ENCODE data around the gene HOXC6. TPM values are rescaled to one million over a fixed set of nuclear protein-coding genes. Genes with fewer than 3 reads are reported as not detected.
A peak's percentile ranks its signal among the peaks of the same experiment; 100 is the strongest.

HOXC6 gene
- total RNA-seq, 1 donor from 2014 or later = 1.1 TPM

- TF ChIP-seq, protein P1, sequence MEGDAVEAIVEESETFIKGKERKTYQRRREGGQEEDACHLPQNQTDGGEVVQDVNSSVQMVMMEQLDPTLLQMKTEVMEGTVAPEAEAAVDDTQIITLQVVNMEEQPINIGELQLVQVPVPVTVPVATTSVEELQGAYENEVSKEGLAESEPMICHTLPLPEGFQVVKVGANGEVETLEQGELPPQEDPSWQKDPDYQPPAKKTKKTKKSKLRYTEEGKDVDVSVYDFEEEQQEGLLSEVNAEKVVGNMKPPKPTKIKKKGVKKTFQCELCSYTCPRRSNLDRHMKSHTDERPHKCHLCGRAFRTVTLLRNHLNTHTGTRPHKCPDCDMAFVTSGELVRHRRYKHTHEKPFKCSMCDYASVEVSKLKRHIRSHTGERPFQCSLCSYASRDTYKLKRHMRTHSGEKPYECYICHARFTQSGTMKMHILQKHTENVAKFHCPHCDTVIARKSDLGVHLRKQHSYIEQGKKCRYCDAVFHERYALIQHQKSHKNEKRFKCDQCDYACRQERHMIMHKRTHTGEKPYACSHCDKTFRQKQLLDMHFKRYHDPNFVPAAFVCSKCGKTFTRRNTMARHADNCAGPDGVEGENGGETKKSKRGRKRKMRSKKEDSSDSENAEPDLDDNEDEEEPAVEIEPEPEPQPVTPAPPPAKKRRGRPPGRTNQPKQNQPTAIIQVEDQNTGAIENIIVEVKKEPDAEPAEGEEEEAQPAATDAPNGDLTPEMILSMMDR (IDR thresholded peaks at IDR 0.05; ENCODE audit: insufficient read depth, low read length, poor library complexity, severe bottlenecking) = no peak
- peaks cover 13% of the 10 kb centered on the region for H3K27me3 ChIP-seq (ENCODE audit: control insufficient read depth, insufficient read depth, low read length)
- DNase-seq (ENCODE audit: low read depth) = no peak
These were observed 25.8 kb downstream of the HOXC6 start, which contains the start of gene HOXC4 for GRCh38 chr12:54053751-54054741. TSS of gene HOXC4 (plus strand) at chr12:54053835. CDS start at chr12:54053923, 88 bp downstream.

DNA sequence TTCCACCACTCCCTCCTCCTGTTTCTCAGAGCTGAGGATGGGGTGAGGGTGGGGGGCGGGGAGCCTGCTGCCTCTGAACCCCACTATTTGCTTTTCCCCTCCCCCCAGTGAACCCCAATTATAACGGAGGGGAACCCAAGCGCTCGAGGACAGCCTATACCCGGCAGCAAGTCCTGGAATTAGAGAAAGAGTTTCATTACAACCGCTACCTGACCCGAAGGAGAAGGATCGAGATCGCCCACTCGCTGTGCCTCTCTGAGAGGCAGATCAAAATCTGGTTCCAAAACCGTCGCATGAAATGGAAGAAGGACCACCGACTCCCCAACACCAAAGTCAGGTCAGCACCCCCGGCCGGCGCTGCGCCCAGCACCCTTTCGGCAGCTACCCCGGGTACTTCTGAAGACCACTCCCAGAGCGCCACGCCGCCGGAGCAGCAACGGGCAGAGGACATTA is 26.5 kb downstream of the HOXC6 start:
- Histone ChIP-seq H3K27me3 (ENCODE audit: control insufficient read depth, insufficient read depth, low read length) (peaks cover 13% of the 10 kb centered on the region), H3K4me3 (ENCODE audit: low read depth, low read length) (peak overlapping the region; percentile 37), H3K36me3 (ENCODE audit: control insufficient read depth, insufficient read depth, low read length) (no peaks in the 10 kb centered on the region)
- TF ChIP-seq, protein P1 (IDR thresholded peaks at IDR 0.05; ENCODE audit: insufficient read depth, low read length, poor library complexity, severe bottlenecking) = no peak
- no peak for DNase-seq (ENCODE audit: low read depth)

More at GRCh38 chr12:54053751-54054741, 25.8 kb downstream of the HOXC6 start, which contains the start of gene HOXC4:
- H3K4me3 ChIP-seq (ENCODE audit: low read depth, low read length) = peak within 1 kb of the TSS; percentile 37
- no peaks in the 10 kb centered on the region for H3K36me3 ChIP-seq (ENCODE audit: control insufficient read depth, insufficient read depth, low read length)

DNA sequence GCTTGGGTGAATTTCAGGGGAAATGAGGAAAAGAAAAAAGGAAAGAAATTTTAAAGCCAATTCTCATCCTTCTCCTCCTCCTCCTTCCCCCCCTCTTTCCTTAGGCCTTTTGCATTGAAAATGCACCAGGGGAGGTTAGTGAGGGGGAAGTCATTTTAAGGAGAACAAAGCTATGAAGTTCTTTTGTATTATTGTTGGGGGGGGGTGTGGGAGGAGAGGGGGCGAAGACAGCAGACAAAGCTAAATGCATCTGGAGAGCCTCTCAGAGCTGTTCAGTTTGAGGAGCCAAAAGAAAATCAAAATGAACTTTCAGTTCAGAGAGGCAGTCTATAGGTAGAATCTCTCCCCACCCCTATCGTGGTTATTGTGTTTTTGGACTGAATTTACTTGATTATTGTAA is 27.3 kb downstream of the HOXC6 start:
- peaks cover 13% of the 10 kb centered on the region for H3K27me3 ChIP-seq (ENCODE audit: control insufficient read depth, insufficient read depth, low read length)
- DNase-seq (ENCODE audit: low read depth) = no peak
- H3K4me3 ChIP-seq (ENCODE audit: low read depth, low read length) = no peak overlapping the region

GRCh38 chr12:54056110-54056509 is 27.9 kb downstream of the HOXC6 start:
- no peak for DNase-seq (ENCODE audit: low read depth)
- no peaks in the 10 kb centered on the region for H3K36me3 ChIP-seq (ENCODE audit: control insufficient read depth, insufficient read depth, low read length)
- H3K4me3 ChIP-seq (ENCODE audit: low read depth, low read length) = no peak overlapping the region
- TF ChIP-seq, protein P1 (IDR thresholded peaks at IDR 0.05; ENCODE audit: insufficient read depth, low read length, poor library complexity, severe bottlenecking) = no peak
- H3K27me3 ChIP-seq (ENCODE audit: control insufficient read depth, insufficient read depth, low read length) = peaks cover 11% of the 10 kb centered on the region

More for the DNA sequence above, 27.3 kb downstream of the HOXC6 start:
- TF ChIP-seq, protein P1 (IDR thresholded peaks at IDR 0.05; ENCODE audit: insufficient read depth, low read length, poor library complexity, severe bottlenecking) = no peak
- H3K36me3 ChIP-seq (ENCODE audit: control insufficient read depth, insufficient read depth, low read length) = no peaks in the 10 kb centered on the region

DNA sequence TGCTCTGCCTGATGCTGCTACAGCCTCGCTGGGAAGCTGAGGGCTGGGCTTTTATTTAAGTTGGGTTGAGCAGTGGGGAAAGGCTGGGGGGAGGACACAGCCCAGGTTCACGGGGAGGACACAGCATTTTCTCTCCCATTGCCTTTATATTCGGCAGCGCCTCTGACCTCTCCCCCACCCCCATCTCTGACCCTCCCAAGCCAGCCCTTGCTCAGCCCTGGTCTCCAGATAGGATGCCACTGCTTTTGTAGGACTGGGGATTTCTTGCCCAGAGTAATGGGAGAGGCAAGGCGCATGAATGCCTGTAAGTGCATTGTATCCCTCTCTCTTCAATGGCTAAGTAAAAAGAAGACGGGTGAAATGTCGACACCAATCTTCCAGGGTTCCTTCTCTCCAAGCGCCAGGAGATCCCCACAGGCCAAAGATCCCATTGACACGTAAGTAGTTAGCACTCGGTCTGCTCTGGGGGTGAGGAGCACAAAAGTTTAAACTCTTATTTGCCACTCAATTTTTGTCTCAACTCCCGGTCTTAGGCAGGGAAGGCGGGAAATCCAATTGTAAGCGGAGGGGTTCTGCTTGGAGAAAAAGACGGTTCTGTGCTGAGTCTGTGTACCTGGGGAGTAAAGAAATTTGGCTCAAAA is 30.0 kb downstream of the HOXC6 start:
- TF ChIP-seq, protein P1 (IDR thresholded peaks at IDR 0.05; ENCODE audit: insufficient read depth, low read length, poor library complexity, severe bottlenecking) = no peak
- H3K27me3 ChIP-seq (ENCODE audit: control insufficient read depth, insufficient read depth, low read length) = peaks cover 2% of the 10 kb centered on the region
- no peak for DNase-seq (ENCODE audit: low read depth)
- no peaks in the 10 kb centered on the region for H3K36me3 ChIP-seq (ENCODE audit: control insufficient read depth, insufficient read depth, low read length)
- H3K4me3 ChIP-seq (ENCODE audit: low read depth, low read length) = no peak overlapping the region

Measured in kidney epithelial cell (primary cell).